GM18520 (cell line): ENCODE measurements around the gene PNPLA2.

Source experiments
- ATAC-seq: cut with Tn5 transposase; IDR thresholded peaks from one replicate; pipeline ENCODE4 v1.9.1; 2021; ENCODE audit not compliant: unreplicated experiment

Gene PNPLA2

GRCh38 chr11:797296-798092 lies 21.2 kb upstream of the PNPLA2 start:
- ATAC-seq: peak; percentile 21

GRCh38 chr11:798093-798713 lies 20.5 kb upstream of the PNPLA2 start, which contains the start of gene SLC25A22:
Gene SLC25A22 (minus strand): TSS chr11:798281. CDS start chr11:795006, 3,275 bp downstream.
- ATAC-seq: peak; percentile 51

GRCh38 chr11:799641-800316 lies 18.9 kb upstream of the PNPLA2 start:
- ATAC-seq: no peak

GRCh38 chr11:800473-800872 lies 18.2 kb upstream of the PNPLA2 start:
- ATAC-seq: no peak

GRCh38 chr11:801097-801780 lies 17.5 kb upstream of the PNPLA2 start:
- no peak for ATAC-seq

GRCh38 chr11:802018-802617 lies 16.6 kb upstream of the PNPLA2 start:
- no peak for ATAC-seq

- ATAC-seq: no peak
Measured at GRCh38 chr11:802693-803466, 15.8 kb upstream of the PNPLA2 start.

GRCh38 chr11:803467-803742 lies 15.3 kb upstream of the PNPLA2 start:
- no peak for ATAC-seq

GRCh38 chr11:803770-804598 lies 14.7 kb upstream of the PNPLA2 start:
- no peak for ATAC-seq

- no peak for ATAC-seq
Measured at GRCh38 chr11:804599-804964, 14.1 kb upstream of the PNPLA2 start.

GRCh38 chr11:808427-809286 lies 10.1 kb upstream of the PNPLA2 start:
- no peak for ATAC-seq

GRCh38 chr11:809287-810039 lies 9.3 kb upstream of the PNPLA2 start, which contains the start of gene RPLP2:
Gene RPLP2 (plus strand): TSS chr11:809967. CDS start chr11:810235, 268 bp downstream.
- ATAC-seq: peak; percentile 64

GRCh38 chr11:810040-810567 lies 8.6 kb upstream of the PNPLA2 start:
- ATAC-seq: no peak

- no peak for ATAC-seq
Measured at GRCh38 chr11:811446-812245, 7.1 kb upstream of the PNPLA2 start.

GRCh38 chr11:812390-812789 lies 6.3 kb upstream of the PNPLA2 start:
- no peak for ATAC-seq

- no peak for ATAC-seq
Measured at GRCh38 chr11:813072-813455, 5.7 kb upstream of the PNPLA2 start.
